Stimulated activated CD4-positive, alpha-beta T cell treated with anti-CD3 and anti-CD28 coated beads, TNF-alpha, amount 100 ng/mL, for 1 hour (primary cell): Measurements from ENCODE around the gene GRAMD1B.
"Not testable (repeated sequence)": the region's sequence is repeated elsewhere in the genome, so short reads cannot be mapped to it uniquely, and the experiment has no call there.

Experiments
- DNase-seq, 3 donors: peaks; one replicate each; pipeline ENCODE4 v3.0.0-alpha.2; 2020; ENCODE audit warnings: low read depth in 3 of 3, low spot score in 1 of 3

GRAMD1B gene

DNA sequence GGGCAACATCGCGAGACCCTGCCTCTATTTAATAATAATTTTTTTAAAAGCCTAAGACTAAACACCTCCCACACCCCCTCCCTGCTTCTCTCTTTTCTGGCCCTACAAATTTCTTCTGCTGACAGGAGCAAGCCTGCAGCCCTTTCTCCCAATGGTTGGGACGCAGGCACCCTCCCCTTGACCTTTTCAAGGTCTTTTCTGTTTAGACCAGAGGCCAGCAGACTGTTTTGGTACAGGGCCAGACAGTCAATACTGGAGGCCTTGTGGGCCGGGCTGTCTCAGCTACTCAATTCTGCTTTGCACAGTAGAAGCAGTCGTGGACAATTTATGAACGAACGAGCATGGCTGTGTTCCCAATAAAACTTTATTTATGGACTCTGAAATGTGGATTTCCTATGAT is 132.1 kb downstream of the GRAMD1B start:
- DNase-seq, result no peak

DNA sequence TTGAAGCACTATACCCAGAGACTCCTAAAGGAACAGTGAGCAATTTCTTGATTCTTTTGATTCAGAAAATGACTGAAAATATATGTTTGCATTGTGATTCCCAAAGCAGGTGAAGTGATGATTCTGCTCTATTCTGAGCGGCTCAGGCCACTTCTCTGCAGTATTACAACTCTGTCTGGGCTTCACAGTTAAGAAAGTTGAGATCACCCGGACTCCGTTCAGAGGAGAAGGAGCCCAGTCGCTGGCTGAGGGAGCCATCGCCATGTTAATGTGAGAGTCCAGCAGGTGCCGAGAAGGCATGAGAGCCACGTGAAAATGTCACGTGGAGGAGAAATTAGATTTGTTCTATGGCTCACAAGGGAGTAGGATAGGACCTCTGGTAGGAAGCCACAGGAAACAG is 132.8 kb downstream of the GRAMD1B start:
- DNase-seq, result no peak

DNA sequence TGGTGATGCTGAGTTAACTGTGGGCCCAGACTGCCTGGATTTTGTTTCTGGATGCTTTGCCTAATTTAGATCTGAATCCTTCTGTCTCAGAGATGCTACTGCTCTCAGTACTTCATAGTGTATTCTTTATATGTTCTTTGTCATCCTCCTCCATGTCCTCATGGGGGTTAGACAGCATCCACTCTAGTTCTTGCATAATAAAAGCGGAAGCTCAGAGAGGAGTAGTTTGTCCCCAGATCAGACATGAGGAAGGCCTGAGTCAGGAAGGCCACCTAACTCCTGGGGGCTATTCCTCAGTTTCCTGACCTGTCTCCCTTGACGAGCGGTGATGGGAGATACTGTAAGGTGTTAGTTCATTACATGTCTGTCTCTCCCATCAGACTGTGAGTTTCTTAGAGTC is 134.2 kb downstream of the GRAMD1B start:
- DNase-seq, result no peak

DNA sequence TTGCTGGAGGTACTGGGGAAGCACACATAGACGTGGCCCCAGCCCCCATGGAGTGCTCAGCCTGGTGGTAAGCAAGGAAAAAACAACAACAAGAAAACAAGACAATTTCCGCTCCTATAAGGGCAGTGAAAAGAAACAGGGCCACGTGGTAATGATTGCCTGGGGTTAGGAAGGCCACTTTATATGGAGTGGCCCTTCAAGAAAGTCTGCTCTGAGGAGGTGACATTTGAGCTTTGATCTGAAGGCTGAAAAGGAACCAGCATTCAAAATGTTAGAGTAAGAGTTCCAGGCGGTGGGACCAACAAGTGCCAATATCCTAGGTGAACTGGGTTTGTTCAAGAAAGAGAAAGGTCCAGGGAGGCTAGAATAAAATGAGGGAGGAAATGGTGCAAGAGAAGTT is 136.8 kb downstream of the GRAMD1B start:
- DNase-seq, result no peak

DNA sequence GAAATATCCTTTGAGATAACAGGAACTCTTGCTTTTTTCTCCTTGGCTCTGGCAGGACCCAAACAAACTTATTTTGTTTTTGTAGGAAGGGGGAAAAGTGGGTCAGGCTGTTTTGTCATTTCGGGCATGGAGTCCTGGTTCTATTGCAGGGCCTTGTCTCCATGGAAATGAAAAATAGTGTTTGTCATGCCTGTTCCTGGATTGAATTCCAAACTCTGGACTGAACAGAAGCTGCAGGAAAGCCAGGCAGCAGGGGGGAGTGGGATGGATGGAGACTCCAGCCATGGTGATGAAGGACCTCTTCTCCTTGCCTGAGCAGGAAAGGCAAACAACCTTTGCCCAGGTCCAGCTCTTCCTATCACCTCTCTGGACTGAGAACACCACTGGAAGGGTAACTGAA is 137.4 kb downstream of the GRAMD1B start:
- DNase-seq, result no peak

DNA sequence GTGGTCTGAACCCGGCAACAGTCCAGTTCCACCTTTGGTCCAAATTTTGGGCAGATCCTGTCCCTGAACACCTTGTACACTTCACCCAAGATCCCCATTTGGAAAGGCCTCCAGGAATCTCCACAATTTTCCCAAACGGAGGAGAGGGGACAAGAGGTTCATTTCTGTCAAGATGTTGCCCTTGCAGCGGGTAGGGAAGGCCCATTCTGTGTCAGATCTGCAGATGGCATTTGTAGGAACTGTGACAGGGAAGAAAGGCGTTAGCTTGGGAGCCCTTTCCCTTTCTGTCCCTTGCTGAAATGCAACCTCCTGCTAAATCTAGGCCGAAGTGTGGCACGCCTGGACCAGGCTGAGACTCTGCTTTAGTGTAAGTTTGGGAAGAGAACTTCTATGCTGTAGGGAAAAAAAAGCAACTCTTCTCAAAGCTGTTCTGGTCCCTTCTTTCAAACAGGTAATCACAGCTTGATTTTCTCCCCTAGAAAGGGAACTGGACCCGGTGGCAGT is 138.3 kb downstream of the GRAMD1B start:
- DNase-seq, result no peak

DNA sequence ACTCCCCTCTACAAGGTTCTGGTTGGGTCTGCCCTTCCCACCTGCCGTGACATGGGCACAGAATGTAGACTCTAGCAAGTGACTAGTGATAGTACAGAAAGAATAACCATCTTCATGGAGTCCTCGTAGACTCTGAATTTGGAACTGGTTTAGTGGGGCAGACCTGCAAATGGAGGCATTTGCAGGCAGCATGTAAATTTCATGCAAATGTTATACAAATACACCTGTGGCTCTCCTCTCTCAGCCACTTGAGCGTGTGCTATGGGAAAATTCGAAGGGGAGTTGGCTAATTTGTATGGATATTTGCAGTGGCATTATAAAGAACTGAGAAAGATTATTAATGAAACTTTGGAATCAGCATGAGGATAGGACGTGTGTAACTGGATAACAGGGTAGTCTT is 139.3 kb downstream of the GRAMD1B start:
- no peak for DNase-seq

DNA sequence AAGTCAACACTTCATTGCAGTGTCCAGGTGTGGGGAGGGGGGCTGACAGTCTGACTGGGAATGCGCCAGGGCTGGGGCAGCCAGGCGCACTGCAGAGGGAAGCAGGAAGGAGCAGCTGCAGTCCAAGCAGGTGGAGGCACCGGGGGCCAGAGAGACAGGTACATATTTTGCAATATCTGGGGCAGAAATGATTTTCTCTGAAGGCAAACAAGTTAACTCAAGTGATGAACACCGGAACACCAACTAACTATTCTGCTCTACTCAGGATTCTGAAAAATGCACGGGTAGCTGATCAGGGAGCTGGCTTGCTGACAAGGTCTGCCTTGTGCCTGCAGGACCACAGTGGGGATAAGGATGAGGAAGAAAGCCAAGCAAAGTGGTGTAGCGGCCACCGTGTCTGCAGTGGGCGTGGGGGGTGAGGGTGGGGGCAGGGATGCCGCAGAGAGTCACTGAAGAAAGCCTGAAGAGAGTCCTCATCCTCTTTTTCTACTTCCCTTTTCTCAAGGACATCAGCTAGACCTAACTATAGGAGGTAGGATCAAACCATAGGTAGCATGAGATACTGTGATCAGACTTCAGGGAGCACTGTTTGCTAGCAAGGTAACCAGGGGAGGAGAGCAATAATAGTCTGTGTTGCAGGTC is 141.0 kb downstream of the GRAMD1B start:
- DNase-seq, result no peak

DNA sequence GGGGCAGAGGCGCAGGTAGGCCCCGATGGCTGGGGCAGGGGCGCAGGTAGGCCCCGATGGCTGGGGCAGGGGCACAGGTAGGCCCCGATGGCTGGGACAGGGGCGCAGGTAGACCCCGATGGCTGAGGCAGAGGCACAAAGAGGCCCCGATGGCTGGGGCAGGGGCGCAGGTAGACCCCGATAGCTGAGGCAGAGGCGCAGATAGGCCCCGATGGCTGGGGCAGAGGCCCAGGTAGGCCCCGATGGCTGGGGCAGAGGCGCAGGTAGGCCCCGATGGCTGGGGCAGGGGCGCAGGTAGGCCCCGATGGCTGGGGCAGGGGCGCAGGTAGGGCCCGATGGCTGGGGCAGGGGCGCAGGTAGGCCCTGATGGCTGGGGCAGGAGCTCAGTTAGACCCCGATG is 142.7 kb downstream of the GRAMD1B start:
- not testable (repeated sequence) for DNase-seq

DNA sequence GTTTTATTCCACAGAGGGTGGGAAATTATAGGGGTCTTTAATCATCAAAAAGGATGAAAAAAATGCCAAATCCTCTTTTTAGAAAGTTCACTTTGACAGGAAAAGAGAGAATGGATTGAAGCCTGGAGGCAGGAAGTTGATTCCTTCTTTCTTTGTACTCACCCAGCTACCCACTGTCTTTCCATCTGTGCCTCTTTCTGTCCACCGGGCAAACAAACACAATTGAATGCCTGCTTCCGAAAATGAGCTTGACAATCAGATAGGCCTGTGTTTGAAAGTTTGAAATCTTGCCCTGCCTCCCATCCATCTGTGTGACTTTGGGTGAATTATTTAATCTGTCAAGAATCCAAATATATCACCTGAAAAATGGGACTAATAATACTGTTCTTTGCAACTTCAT is 143.2 kb downstream of the GRAMD1B start:
- no peak for DNase-seq

DNA sequence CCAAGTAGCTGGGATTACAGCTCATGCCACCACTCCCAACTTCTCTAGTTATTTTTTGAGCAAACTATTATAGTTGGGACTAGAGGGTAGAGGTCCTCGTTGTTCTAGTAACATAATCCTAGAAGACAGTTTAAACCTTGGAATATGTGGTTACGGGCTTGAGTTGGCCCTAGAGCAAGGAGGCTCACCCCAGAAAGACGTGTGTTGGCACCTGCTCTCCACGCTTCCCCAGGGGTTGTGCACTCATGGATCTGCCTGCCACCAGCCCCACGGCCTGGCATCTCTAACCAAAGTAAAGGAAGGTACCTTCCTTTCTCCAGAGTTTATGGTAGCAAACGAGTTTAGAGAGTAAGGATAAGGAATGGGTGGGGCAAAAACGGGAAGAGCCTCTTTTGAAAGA is 145.4 kb downstream of the GRAMD1B start:
- no peak for DNase-seq

DNA sequence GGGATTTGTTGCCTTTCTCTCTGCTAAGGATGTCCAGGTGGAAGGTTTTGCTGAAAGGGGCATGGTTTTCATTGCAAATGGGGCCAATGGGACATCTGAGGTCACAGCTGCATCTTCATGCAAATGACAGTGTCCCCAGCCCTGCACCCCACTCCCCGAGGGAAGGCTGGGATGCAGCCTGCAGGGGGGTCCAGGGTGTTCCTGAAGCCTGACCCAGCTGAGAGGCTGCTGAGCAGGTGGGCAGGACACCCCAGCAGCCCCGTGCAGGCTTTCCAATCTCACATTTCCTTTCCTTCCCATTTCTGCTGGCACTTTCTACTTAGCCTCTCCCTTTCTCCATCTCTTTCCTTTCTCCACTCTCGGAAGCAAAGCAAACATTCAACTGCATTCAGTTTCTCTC is 146.0 kb downstream of the GRAMD1B start:
- no peak for DNase-seq

DNA sequence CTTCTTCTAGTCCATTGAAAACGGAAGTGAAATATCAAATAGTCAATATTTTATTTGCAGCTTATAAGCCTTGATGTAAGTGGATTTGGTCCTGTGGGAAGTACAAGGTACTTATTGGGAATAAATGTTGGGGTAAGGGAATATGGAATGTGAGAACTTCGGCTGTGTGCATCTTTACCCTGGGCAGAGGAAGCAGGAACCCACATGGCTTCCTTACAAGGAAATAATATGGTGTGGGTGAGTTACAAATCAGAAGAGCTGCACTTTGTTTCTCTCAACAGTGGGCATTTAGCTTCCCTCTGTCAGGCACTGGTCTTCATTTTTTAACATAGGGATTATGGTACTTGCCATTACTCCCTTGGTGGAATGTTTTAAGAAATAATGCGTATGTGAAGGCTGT is 146.4 kb downstream of the GRAMD1B start:
- DNase-seq, result no peak

DNA sequence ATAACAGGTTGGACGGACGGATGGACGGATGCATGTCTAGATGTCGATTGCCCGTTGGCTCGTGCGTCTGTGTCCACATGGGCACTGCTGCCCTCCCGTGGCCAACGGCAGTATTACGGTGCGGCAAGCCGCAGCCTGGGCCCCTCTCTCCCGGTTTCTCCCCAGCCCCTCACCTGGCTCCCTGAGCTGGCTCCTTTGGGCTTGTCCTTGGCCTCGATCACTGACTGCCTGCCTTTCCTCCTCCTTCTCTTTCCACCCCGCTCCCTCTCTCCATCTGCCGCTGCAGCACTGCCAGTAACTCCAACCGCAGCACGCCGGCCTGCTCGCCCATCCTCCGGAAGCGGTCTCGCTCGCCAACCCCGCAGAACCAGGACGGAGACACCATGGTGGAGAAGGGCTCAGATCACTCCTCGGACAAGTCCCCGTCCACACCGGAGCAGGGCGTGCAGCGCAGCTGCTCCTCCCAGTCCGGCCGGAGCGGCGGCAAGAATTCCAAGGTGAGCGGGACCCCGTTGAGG is 147.1 kb downstream of the GRAMD1B start:
- peak in 2 of 3 donors; percentile 15 to 63 for DNase-seq

DNA sequence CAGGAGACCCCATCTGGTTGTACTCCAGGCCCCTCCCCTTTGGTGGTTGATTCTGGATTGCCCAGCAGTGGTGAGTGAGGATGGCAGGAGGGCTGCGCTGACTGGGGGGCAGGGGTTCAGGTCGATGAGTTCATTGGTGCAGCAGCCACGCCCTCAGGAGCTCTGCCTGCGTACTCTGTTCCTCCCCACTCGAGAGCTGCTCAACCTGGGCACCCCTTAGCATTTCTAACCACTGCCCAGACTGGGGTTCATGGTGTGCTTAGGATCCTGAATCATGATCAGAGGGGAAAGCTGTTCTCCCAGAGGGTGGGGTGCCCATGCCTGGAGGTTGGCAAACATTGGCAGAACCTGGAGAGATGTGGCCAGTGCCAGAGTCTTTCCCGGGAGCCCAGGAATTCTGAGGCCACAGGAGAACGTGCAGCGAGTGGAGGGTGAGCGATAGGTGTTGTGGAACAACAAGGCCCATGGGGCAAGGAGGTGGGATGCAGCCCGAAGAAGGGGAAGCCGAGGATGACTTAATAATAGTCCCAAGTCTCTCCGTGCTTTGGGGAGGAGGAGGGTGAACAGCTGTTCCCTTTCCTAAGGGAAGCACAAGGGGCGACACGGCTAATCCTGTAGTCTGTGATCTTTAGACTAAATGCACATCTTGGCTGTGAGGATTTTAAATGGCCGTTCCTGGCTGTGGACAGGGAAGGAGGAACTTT is 148.9 kb downstream of the GRAMD1B start:
- no peak for DNase-seq

DNA sequence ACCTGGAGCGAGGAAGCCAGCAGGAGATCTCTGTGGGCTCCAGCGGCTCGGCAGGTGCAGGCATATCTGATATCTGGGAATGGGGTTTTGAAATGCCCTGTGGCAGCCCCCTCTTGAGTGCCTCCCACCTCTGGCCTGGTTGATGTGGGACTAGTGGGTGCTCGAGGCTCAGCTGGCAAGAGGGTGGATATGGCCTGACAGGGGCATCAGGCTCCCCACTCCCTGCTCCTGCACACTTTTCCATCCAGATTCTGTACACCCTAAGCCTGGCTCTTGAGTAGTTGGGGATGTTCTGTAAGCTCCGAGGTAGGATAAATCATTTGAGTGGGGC is 149.4 kb downstream of the GRAMD1B start:
- DNase-seq, result no peak

DNA sequence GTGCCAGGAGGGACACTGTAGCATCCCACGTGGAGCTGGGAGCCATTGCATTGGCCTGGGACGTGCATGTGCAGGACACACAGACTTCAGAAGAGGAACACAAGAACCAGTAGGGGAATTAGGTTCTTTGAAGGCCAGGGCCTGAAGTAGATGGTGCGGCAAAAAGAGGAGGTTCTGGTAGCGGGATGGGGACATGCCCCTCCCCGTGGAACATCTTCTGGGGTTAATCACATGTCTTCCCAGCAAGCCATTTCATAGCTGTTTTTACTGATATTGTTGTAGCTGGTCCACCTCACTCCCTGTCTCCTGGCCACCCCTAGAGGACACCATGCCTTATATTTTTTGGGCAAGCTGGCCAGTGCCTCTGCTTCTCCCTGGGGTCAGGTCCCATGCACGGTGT is 150.1 kb downstream of the GRAMD1B start:
- no peak for DNase-seq

DNA sequence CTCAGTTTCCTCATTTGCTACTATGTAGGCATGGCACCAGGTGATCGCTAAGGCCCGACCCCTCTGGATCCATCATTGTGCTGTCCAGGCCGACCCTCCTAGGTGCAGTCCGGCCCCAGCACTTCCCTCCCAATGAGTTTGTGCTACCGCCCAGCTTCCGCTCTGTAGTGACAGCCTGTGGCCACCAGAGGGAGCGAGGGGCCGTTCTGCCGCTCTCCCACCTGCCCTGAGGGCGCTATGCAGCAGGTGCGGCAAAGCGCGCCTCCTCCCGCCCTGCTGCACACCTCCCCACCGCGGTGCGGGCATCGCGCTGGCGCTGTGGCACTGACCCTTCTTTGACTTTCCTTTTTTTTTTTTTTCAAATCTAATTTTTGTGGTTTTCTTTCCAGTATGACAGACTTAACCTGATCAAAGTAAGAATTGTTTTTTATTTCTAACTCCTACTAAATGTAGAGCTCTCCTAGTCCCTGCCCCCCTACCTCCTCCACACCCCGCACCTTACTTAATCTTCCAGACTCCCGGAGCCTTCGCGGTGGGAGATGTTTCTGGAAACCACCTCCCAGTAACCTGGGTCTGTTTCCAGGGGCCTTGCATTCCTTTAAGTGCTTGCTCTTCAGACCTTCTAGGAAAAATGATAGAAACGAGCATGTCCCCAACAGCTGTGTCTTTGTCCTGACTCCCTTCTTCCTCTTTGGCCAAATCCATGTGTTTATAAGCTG is 150.6 kb downstream of the GRAMD1B start:
- peak; percentile 17 to 55 (median 30) for DNase-seq

DNA sequence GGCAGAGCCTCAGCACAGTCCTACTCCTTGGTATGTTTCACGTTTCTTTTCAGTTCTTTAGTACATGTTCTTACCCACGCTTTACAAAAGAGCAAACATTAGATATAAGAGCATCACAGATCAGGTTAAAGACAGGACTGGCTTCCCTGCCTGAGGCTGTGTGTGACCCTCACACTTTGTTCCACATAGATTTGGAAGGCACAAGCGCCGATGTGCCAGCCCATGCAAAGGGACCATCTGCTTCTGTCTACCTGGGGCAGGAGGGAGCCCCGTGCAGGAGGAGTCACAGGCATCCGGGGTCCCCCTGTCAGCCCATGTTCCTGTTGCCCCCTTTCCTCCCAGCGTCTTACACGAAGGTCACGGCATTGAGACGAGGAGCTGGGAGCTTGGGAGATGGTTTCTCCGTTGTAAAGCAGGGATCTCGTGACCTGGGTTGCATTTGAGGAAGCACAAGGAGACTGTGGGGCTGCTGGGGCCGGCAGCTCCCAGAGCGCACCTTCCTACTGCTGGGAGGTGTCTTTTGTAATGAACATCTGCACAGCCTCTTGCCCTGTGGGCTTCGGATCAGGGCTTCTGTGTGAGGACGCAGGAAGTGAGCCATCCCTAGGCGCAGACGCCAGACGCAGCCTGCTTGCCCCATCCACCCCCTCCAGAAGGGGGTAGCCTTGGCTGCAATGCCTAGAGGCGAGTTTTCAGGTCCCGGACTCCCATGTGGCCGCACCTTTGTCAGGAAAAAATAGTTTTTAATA is 151.8 kb downstream of the GRAMD1B start:
- DNase-seq, result no peak

DNA sequence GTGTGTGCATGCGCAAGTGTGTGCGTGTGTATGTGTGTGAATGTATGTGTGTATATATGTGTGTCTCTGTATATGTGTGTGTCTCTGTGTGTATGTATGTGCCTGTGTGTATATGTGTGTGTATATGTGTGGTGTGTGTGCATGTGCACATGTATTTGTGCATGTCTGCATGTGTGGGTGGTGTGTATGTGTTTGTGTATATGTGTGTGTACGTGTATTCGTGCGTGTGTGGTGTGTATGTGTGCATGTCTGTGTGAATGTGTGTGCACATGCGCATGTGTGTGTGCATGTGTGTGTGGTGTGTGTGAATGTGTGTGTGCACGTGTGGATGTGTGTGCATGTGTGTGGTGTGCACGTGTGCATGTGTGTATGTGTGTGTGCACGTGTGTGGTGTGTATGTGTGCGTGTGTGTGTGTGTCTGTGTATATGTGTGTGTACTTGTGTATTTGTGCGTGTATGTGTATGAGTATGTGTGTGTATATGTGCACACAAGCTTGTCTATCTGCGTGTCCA is 153.0 kb downstream of the GRAMD1B start:
- DNase-seq, result no peak

DNA sequence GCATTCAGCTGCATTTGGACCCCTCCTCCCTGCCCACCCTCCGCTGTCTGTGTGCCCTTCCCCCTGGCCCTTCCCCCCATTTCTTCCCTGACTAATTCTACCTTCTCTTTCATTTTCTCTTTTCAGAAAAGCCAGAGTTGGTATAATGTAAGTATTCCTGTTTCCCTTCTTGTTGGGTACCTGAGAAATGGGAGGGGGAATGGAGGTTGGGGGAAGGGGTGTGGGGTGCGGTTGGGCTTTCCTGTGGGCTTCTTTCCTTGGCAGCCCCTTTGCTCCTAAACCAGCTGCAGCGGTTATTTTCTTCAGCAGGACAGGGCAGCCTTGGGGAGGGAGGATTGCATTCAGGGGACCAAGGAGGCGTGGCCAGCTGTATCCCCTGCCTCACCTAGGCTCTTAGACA is 154.1 kb downstream of the GRAMD1B start:
- no peak for DNase-seq
